Mucosa of stomach (tissue), 1 donor: ENCODE results near the gene PRDM5.

ENCODE experiments used
- H3K27me3 ChIP-seq: one replicate; pipeline ENCODE4 v1.7.0; 2013; ENCODE audit warnings: mild to moderate bottlenecking, low read length; ENCODE audit not compliant: control insufficient read depth, insufficient read depth
- H3K36me3 ChIP-seq: one replicate; pipeline ENCODE4 v1.7.0; 2013; ENCODE audit warnings: low read length; ENCODE audit not compliant: control insufficient read depth, insufficient read depth
- H3K4me1 ChIP-seq: one replicate; pipeline ENCODE4 v1.7.0; 2013; ENCODE audit warnings: mild to moderate bottlenecking, low read length; ENCODE audit not compliant: control insufficient read depth, insufficient read depth
- H3K4me3 ChIP-seq: one replicate; pipeline ENCODE4 v1.7.0; 2013; ENCODE audit warnings: low read length
- H3K9ac ChIP-seq: one replicate; pipeline ENCODE4 v1.7.0; 2013; ENCODE audit warnings: mild to moderate bottlenecking, low read length, moderate library complexity
- H3K9me3 ChIP-seq: one replicate; pipeline ENCODE4 v1.7.0; 2013; ENCODE audit warnings: mild to moderate bottlenecking, low read length, moderate library complexity; ENCODE audit not compliant: control insufficient read depth
- donor health status: Pancreatic carcinoma.

The PRDM5 gene

DNA sequence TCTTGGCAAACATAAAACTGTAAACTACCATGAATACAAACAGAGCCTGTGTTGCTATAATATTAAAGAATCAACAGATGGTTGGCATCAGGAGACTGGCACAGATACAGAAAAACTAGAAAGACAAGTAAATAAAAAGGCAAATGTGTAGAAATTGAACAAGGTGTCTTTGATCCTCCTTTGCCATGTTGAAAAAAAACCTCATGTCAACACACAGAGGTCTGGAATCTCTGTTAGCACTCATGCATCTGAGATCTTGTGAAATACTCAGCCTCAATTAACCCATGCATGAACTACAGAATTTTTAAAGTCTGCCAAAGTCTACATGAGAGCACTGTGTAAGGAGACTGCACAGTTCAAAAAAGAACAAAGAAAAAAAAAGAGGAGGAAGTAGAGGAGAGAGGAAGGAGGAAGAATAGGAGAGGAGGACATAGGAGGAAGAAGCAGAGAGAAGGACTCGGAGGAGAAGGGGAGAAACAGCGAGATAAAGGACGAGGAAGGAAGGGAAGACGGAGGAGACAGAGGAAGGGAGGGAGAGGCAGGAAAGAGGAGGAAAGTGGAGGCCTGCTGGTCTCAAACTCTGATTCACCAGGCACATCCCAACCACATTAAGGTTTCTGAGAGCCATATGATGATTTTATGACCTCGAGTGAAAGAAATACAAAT lies 52.8 kb downstream of the PRDM5 start:
- H3K4me1 ChIP-seq: no peaks in the 10 kb centered on the region
- H3K9me3 ChIP-seq: no peaks in the 10 kb centered on the region
- no peaks in the 10 kb centered on the region for H3K36me3 ChIP-seq
- H3K27me3 ChIP-seq: no peaks in the 10 kb centered on the region
- H3K4me3 ChIP-seq: no peak overlapping the region
- no peak overlapping the region for H3K9ac ChIP-seq

DNA sequence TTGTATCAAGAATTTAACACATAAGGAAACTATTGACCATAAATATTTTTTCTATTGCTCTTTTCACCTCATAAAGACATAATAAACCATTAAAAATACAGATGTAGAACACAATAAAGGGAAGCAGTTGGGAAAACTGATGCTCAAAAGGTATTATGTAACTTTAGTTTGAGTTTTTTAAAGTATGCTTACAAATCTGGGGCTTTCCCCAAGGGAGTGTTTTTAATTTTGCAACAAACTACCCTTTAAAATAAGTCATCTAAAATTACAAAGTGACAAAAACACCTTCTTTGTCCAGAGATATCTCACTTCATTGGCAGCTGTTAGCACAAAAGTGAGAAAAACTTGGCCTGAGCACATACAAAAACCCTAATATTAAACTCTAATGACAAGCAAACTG lies 55.0 kb downstream of the PRDM5 start:
- no peaks in the 10 kb centered on the region for H3K36me3 ChIP-seq
- no peaks in the 10 kb centered on the region for H3K9me3 ChIP-seq
- H3K9ac ChIP-seq: no peak overlapping the region
- H3K4me1 ChIP-seq: no peaks in the 10 kb centered on the region
- H3K27me3 ChIP-seq: no peaks in the 10 kb centered on the region
- H3K4me3 ChIP-seq: no peak overlapping the region

DNA sequence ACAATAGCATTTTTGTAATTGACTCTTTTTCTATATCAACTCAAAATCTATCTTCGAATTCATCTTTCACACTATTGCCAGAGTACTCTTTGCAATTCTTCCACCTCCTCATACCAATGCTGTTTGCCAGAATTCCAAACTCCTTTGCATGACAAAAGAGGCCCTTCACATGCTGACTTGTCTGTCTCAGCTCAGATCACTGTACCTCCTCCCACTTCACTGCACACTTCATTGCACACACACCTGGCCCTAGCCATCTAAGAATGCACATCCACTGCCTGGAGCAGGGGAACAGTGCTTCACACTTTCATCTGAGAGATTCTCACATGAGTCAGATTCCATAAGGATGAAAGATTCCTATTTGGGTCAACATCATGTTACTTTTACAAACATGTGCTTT lies 56.5 kb downstream of the PRDM5 start:
- Histone ChIP-seq H3K4me3 (no peak overlapping the region), H3K36me3 (no peaks in the 10 kb centered on the region), H3K4me1 (no peaks in the 10 kb centered on the region), H3K9ac (no peak overlapping the region), H3K9me3 (no peaks in the 10 kb centered on the region), H3K27me3 (no peaks in the 10 kb centered on the region)

DNA sequence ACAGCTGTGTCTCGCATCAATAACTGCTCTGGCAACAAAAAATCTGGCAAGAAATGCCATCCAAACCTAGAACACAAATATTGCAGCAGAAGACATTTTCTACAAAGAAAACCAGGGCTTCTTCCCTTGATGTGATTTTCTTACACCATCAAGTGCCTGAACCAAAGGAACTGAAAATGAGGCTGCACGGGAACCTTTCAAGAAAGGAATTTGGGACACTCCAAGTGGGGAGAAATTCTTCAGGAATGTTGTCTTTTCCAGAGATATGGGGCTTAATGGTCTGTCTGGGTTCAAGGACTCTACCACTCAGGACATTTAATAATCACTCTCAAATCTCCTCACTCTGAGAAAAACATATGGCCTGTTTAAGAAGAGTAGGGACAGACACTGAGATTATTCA lies 57.6 kb downstream of the PRDM5 start:
- no peaks in the 10 kb centered on the region for H3K4me1 ChIP-seq
- H3K36me3 ChIP-seq: no peaks in the 10 kb centered on the region

DNA sequence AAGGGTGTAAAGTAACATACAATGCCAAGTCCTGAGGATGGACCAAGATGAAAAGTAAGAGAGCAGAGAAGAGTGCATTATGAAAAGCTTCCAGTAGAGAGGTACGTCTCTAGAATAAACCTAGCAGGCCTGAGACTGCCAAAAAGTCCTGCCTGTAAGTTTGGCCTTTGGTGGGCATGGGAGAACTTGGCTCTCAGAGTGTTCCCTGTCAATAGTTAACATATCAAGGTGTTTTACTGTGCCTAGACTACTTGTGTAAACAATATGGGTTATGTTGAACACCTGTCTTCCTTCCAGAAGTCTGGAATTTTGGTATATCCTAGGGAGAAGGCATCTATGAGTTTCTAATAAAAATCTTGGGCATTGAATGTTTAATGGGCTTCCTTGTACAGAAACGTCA lies 60.1 kb downstream of the PRDM5 start:
- no peaks in the 10 kb centered on the region for H3K9me3 ChIP-seq
- H3K36me3 ChIP-seq: no peaks in the 10 kb centered on the region
- H3K4me3 ChIP-seq: no peak overlapping the region
- H3K9ac ChIP-seq: no peak overlapping the region
- H3K27me3 ChIP-seq: no peaks in the 10 kb centered on the region
- H3K4me1 ChIP-seq: no peaks in the 10 kb centered on the region

More for the DNA sequence above, 57.6 kb downstream of the PRDM5 start:
- H3K9ac ChIP-seq: no peak overlapping the region
- no peaks in the 10 kb centered on the region for H3K27me3 ChIP-seq
- no peaks in the 10 kb centered on the region for H3K9me3 ChIP-seq
- H3K4me3 ChIP-seq: no peak overlapping the region

DNA sequence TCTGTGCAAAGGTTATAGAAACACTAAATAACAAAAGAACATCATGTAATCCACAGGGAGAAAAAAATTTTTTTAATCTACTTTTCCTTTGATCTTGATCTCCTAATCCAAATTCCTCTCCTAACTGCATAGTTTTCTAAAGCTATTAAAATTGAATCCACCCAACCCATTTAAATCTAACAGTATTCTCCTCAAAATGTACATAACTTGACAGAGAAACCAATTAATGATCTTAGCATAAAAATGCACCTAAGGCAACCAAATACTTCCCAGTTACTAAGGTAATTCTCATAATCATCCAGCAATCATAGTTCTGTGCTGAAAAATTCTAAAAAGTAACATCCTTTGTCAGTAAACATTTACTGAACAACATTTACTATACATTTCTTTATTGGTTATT lies 60.7 kb downstream of the PRDM5 start:
- Histone ChIP-seq H3K4me3 (no peak overlapping the region), H3K36me3 (no peaks in the 10 kb centered on the region), H3K27me3 (no peaks in the 10 kb centered on the region), H3K9ac (no peak overlapping the region), H3K4me1 (no peaks in the 10 kb centered on the region), H3K9me3 (no peaks in the 10 kb centered on the region)

DNA sequence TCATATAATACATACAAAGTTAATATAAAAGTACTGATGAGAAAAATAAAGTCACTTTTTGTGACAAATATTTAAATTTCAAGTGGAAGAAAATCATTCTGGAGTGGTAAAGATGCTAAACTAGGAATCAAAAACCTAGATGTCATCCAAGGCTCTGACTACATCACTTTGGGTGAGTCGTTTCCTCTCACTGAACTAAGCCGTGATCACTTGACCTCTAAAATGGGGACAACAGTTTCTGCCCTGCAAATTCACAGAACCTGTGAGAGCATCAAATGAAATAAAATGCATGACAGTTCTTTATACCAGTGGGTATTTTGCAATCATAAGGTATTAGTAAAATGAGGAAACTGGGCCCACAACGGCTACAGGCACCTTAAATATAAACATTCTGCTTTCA lies 63.8 kb downstream of the PRDM5 start:
- H3K4me3 ChIP-seq: no peak overlapping the region
- H3K36me3 ChIP-seq: no peaks in the 10 kb centered on the region
- no peaks in the 10 kb centered on the region for H3K9me3 ChIP-seq
- H3K4me1 ChIP-seq: no peaks in the 10 kb centered on the region
- no peaks in the 10 kb centered on the region for H3K27me3 ChIP-seq
- no peak overlapping the region for H3K9ac ChIP-seq

DNA sequence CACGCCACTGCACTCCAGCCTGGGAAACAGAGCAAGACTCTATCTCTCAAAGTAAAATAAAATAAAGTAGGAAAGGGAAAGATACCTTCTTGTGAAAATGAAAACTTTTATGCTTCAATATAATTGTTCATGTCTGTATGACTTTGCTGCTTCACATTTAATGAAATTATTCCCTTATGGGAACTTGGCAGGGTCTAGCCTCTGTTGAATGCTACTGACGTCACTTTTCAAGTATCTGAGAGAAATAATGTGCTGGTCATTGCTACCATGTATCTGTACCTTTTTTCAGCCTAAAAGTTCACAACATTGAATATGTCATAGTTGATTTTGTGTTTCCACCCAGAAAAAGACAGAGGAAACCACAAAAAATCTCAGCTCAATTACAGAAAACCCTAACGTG lies 65.2 kb downstream of the PRDM5 start:
- no peaks in the 10 kb centered on the region for H3K27me3 ChIP-seq
- no peaks in the 10 kb centered on the region for H3K4me1 ChIP-seq
- no peak overlapping the region for H3K9ac ChIP-seq
- H3K4me3 ChIP-seq: no peak overlapping the region
- H3K9me3 ChIP-seq: no peaks in the 10 kb centered on the region
- no peaks in the 10 kb centered on the region for H3K36me3 ChIP-seq

DNA sequence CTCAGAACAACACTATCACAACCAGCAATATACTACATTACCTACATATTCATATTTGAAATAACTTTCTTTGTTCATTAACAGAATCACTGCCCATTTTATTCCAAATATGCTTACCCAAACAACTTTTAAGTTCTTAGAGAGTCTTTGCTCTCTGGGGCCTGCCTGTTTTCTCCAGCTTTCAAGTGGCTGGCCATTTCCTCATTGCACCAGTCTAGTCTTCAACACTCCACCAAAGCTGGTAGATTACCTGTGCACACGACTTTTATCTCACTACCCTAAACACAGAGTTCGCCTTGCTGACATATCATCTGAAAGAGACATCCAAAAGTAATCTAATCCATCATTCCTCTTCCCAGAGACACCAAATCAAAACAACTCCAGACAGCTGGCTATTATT lies 66.2 kb downstream of the PRDM5 start:
- no peak overlapping the region for H3K9ac ChIP-seq
- H3K4me1 ChIP-seq: no peaks in the 10 kb centered on the region
- no peaks in the 10 kb centered on the region for H3K9me3 ChIP-seq
- no peaks in the 10 kb centered on the region for H3K36me3 ChIP-seq
- no peak overlapping the region for H3K4me3 ChIP-seq
- H3K27me3 ChIP-seq: no peaks in the 10 kb centered on the region

DNA sequence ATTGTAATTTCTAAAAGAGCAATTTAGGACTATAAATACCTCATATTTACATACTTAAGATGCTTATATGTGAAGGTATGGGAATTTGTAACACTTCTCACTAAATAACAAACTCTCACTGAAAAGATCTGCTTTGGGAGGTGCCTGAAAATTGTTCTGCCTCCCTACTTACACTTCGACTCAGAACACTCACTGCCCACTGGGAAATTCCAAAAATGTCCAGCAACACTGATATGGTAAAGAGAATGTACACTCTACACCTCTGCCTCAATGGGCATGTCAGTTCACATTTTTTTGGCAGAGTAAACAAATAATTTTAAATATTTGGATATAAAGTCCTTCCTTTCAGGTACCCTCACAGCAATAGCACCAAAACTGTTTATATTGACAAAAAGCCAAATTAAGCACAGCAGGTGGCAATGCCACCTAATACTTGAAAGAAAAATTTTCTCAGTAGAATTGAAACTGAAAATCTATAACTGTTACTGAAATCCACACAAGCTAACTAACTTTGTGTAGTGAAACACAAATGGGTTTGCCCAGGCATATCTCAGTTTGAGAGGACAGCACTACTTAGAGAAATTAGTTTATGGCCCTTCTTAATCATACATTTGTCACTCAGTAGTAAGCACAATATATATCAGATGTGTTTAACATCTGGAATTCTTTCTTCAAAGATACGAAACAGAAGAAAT lies 67.1 kb downstream of the PRDM5 start:
- no peaks in the 10 kb centered on the region for H3K9me3 ChIP-seq

DNA sequence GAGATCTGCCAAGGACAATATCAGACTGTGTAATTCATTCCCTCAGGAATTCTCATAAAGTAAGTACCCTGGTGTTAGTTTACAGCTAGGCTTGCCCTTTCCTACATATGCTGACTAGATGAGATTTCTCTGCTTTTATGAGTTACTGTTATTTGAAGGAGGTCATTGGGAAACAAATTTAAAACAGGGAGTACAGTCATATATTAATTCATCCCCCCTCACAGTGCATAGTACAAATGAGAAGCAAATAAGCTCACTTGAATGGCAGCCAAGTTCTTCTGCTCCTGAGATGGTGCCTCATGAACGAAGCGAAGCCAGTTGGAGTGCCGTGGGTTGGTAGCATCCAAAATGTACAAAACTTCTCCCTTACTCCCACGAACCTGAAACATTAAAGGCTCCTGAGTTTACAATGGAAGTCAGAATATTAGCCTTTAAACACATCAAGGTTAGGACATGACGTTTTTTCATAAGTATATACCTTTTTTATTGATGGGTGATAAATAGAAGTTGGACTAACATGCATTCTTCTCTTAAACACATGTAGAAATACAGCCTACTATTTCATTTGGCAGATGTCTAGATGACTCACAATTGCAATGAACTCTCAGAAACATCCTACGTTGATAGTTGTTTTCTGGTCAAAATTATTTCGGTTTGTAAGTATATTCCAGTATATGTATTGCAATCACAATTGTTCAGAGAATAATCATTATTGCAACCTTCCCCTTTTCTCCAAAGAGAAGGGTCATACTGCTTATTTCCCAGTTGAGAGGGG lies 69.2 kb downstream of the PRDM5 start:
- no peak overlapping the region for H3K9ac ChIP-seq
- H3K4me3 ChIP-seq: no peak overlapping the region
- H3K4me1 ChIP-seq: no peaks in the 10 kb centered on the region
- H3K27me3 ChIP-seq: no peaks in the 10 kb centered on the region
- no peaks in the 10 kb centered on the region for H3K36me3 ChIP-seq
- H3K9me3 ChIP-seq: no peaks in the 10 kb centered on the region

More for the DNA sequence above, 67.1 kb downstream of the PRDM5 start:
- H3K4me1 ChIP-seq: no peaks in the 10 kb centered on the region
- H3K9ac ChIP-seq: no peak overlapping the region
- H3K36me3 ChIP-seq: no peaks in the 10 kb centered on the region
- no peak overlapping the region for H3K4me3 ChIP-seq
- no peaks in the 10 kb centered on the region for H3K27me3 ChIP-seq

DNA sequence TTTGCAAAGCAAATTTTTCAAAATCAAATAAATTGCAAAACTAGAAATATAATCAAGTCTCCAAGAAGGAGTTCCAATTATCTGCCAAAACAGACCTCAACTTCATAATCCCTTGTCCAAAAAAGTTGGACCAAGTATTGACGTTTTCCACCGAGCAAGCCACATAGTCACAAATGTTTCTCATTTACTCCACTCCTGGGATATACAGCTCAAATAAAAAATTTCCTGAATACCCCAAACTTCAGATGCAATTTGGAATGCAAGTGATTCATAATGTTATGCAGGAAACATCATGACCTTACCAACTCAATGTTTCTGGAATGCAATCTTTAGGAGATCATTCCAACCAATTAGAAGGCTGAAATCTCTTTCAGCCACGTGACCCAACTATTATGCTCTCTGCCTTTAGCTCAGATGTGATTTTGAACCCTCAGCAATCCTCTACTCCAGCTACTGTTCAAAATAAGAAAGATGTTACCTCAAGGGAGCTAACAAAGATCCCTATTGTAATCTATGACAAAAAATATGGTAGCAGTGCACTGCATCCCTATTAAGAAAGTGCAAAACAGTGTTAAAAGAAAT lies 72.4 kb downstream of the PRDM5 start:
- Histone ChIP-seq H3K9me3 (no peaks in the 10 kb centered on the region), H3K4me1 (no peaks in the 10 kb centered on the region), H3K36me3 (no peaks in the 10 kb centered on the region), H3K9ac (no peak overlapping the region), H3K27me3 (no peaks in the 10 kb centered on the region), H3K4me3 (no peak overlapping the region)
